Glomerular endothelial cell (primary cell): ENCODE measurements around the gene KAZN. TPM values are rescaled to one million over a fixed set of nuclear protein-coding genes. Genes with fewer than 3 reads are reported as not detected.

Experiments
- DNase-seq: peaks from one replicate; pipeline ENCODE4 v3.0.0-alpha.2; 2011; ENCODE audit warnings: low read depth, low spot score; ENCODE audit errors: extremely low read depth
- total RNA-seq: library from RNA; depleted of rRNA; stranded (reverse); fragments of >200 nt; gene quantifications from 2 replicates; pipeline ENCODE4 v1.2.3, GENCODE V29; 2015

The KAZN gene
- total RNA-seq, 1 donor from 2014 or later, result 6.9 TPM

GRCh38 chr1:14706631-14707030, 108.1 kb downstream of the KAZN start:
- no peak for DNase-seq

- DNase-seq, result no peak
Measured at GRCh38 chr1:14707531-14708445, 109.3 kb downstream of the KAZN start.

GRCh38 chr1:14710331-14710730, 111.8 kb downstream of the KAZN start:
- no peak for DNase-seq

- DNase-seq, result no peak
Measured at GRCh38 chr1:14712136-14712535, 113.7 kb downstream of the KAZN start.

GRCh38 chr1:14713077-14713476, 114.6 kb downstream of the KAZN start:
- no peak for DNase-seq

GRCh38 chr1:14715266-14715665, 116.8 kb downstream of the KAZN start:
- no peak for DNase-seq

GRCh38 chr1:14715802-14716201, 117.3 kb downstream of the KAZN start:
- no peak for DNase-seq

- DNase-seq, result no peak
Measured at GRCh38 chr1:14716474-14716873, 118.0 kb downstream of the KAZN start.

GRCh38 chr1:14718476-14718875, 120.0 kb downstream of the KAZN start:
- DNase-seq, result no peak

- DNase-seq, result no peak
Measured at GRCh38 chr1:14723401-14723800, 124.9 kb downstream of the KAZN start.

GRCh38 chr1:14724246-14724645, 125.8 kb downstream of the KAZN start:
- DNase-seq, result no peak

GRCh38 chr1:14724678-14725077, 126.2 kb downstream of the KAZN start:
- no peak for DNase-seq

- DNase-seq, result no peak
Measured at GRCh38 chr1:14725238-14725637, 126.8 kb downstream of the KAZN start.

GRCh38 chr1:14725695-14726094, 127.2 kb downstream of the KAZN start:
- no peak for DNase-seq

GRCh38 chr1:14726606-14727005, 128.1 kb downstream of the KAZN start:
- no peak for DNase-seq

GRCh38 chr1:14728516-14728915, 130.0 kb downstream of the KAZN start:
- no peak for DNase-seq

- DNase-seq, result no peak
Measured at GRCh38 chr1:14732728-14733047, 134.2 kb downstream of the KAZN start.

- no peak for DNase-seq
Measured at GRCh38 chr1:14733048-14733778, 134.7 kb downstream of the KAZN start.

- DNase-seq, result no peak
Measured at GRCh38 chr1:14733779-14734140, 135.3 kb downstream of the KAZN start.

- DNase-seq, result no peak
Measured at GRCh38 chr1:14735841-14736240, 137.4 kb downstream of the KAZN start.

GRCh38 chr1:14737561-14738094, 139.1 kb downstream of the KAZN start:
- DNase-seq, result no peak

GRCh38 chr1:14738235-14738634, 139.8 kb downstream of the KAZN start:
- no peak for DNase-seq
